H9 (cell line): ENCODE measurements around the gene SLX4IP. TPM values are rescaled to one million over a fixed set of nuclear protein-coding genes. Genes with fewer than 3 reads are reported as not detected.

ENCODE experiments used
- DNase-seq: peaks from one replicate; pipeline ENCODE4 v3.0.0-alpha.2; 2017
- H2AFZ ChIP-seq: one replicate; pipeline ENCODE4 v1.6.1; 2013; ENCODE audit warnings: mild to moderate bottlenecking, low read length, control low read depth, moderate library complexity
- H2AK5ac ChIP-seq: 2 replicates; pipeline ENCODE4 v1.6.1; 2013; ENCODE audit warnings: low read length, control low read depth, mixed read lengths; ENCODE audit not compliant: insufficient read length
- H2BK120ac ChIP-seq: one replicate; pipeline ENCODE4 v1.6.1; 2013; ENCODE audit warnings: low read depth, mild to moderate bottlenecking, low read length, control low read depth, inconsistent platforms; ENCODE audit not compliant: poor library complexity, severe bottlenecking
- H2BK12ac ChIP-seq: 2 replicates; pipeline ENCODE4 v1.6.1; 2013; ENCODE audit warnings: low read length, control low read depth, mixed read lengths, low read depth; ENCODE audit not compliant: insufficient read length
- H2BK15ac ChIP-seq: 2 replicates; pipeline ENCODE4 v1.6.1; 2013; ENCODE audit warnings: low read depth, low read length, control low read depth
- H2BK20ac ChIP-seq: one replicate; pipeline ENCODE4 v1.6.1; 2013; ENCODE audit warnings: low read depth, mild to moderate bottlenecking, low read length, control low read depth, inconsistent platforms; ENCODE audit not compliant: poor library complexity, severe bottlenecking
- H2BK5ac ChIP-seq: 2 replicates; pipeline ENCODE4 v1.6.1; 2013; ENCODE audit warnings: low read length, control low read depth, mixed read lengths; ENCODE audit not compliant: insufficient read length
- H3K14ac ChIP-seq: 2 replicates; pipeline ENCODE4 v1.6.1; 2013; ENCODE audit warnings: low read length, control low read depth; ENCODE audit not compliant: insufficient read depth
- H3K18ac ChIP-seq: 2 replicates; pipeline ENCODE4 v1.6.1; 2013; ENCODE audit warnings: low read depth, mild to moderate bottlenecking, mixed read lengths, low read length, control low read depth; ENCODE audit not compliant: insufficient read length
- H3K23ac ChIP-seq: 2 replicates; pipeline ENCODE4 v1.6.1; 2013; ENCODE audit warnings: low read length, control low read depth, mixed read lengths, low read depth; ENCODE audit not compliant: insufficient read length
- H3K23me2 ChIP-seq: 2 replicates; pipeline ENCODE4 v1.6.1; 2013; ENCODE audit warnings: low read depth, mild to moderate bottlenecking, mixed read lengths, low read length, control low read depth; ENCODE audit not compliant: insufficient read length, poor library complexity, severe bottlenecking
- H3K27ac ChIP-seq: 2 replicates; pipeline ENCODE4 v1.5.1; 2013; ENCODE audit warnings: low read length, control low read depth, mixed read lengths, low read depth; ENCODE audit not compliant: insufficient read length
- H3K27me3 ChIP-seq: 2 replicates; pipeline ENCODE4 v1.6.1; 2013; ENCODE audit warnings: low read length, control low read depth, inconsistent platforms; ENCODE audit not compliant: insufficient read depth
- H3K4ac ChIP-seq: 2 replicates; pipeline ENCODE4 v1.6.1; 2013; ENCODE audit warnings: low read depth, mild to moderate bottlenecking, control low read depth, inconsistent platforms, low read length, moderate library complexity
- H3K4me1 ChIP-seq: 2 replicates; pipeline ENCODE4 v1.6.1; 2013; ENCODE audit warnings: low read length, control low read depth, inconsistent platforms; ENCODE audit not compliant: insufficient read depth
- H3K4me2 ChIP-seq: 2 replicates; pipeline ENCODE4 v1.6.1; 2013; ENCODE audit warnings: low read length, control low read depth, mixed read lengths; ENCODE audit not compliant: insufficient read length, insufficient read depth
- H3K56ac ChIP-seq: 2 replicates; pipeline ENCODE4 v1.6.1; 2013; ENCODE audit warnings: low read depth, mild to moderate bottlenecking, mixed read lengths, low read length, control low read depth; ENCODE audit not compliant: insufficient read length
- H3K79me1 ChIP-seq: 2 replicates; pipeline ENCODE4 v1.6.1; 2013; ENCODE audit warnings: low read depth, mild to moderate bottlenecking, moderate library complexity, low read length, control low read depth, inconsistent platforms; ENCODE audit not compliant: insufficient read depth, poor library complexity, severe bottlenecking
- H3K79me2 ChIP-seq: 2 replicates; pipeline ENCODE4 v1.6.1; 2013; ENCODE audit warnings: low read length, control low read depth, inconsistent platforms; ENCODE audit not compliant: insufficient read depth
- H3K9ac ChIP-seq: 2 replicates; pipeline ENCODE4 v1.6.1; 2013; ENCODE audit warnings: low read length, control low read depth, mixed read lengths; ENCODE audit not compliant: insufficient read length; ENCODE audit errors: extremely low read depth
- H3K9me3 ChIP-seq: one replicate; pipeline ENCODE4 v1.6.1; 2013; ENCODE audit warnings: low read depth, low read length, inconsistent platforms; ENCODE audit not compliant: control insufficient read depth
- H3T11ph ChIP-seq: one replicate; pipeline ENCODE4 v1.6.1; 2013; ENCODE audit warnings: mild to moderate bottlenecking, low read length, control low read depth, inconsistent platforms
- H4K20me1 ChIP-seq: one replicate; pipeline ENCODE4 v1.6.1; 2013; ENCODE audit not compliant: control insufficient read depth, insufficient read length, insufficient read depth
- H4K5ac ChIP-seq: 2 replicates; pipeline ENCODE4 v1.6.1; 2013; ENCODE audit warnings: low read depth, mild to moderate bottlenecking, mixed read lengths, low read length, control low read depth; ENCODE audit not compliant: insufficient read length
- H4K8ac ChIP-seq: replicated peaks from 2 replicates; pipeline ENCODE4 v1.6.1; 2013; ENCODE audit warnings: low read length, control low read depth, mixed read lengths, low read depth; ENCODE audit not compliant: insufficient read length
- H4K91ac ChIP-seq: 2 replicates; pipeline ENCODE4 v1.6.1; 2013; ENCODE audit warnings: low read depth, mild to moderate bottlenecking, moderate library complexity, mixed read lengths, low read length, control low read depth; ENCODE audit not compliant: insufficient read length
- H3K27ac Mint-ChIP-seq, 3 experiments: 2 replicates in 2 of 3; 3 replicates in 1 of 3; pipeline ENCODE4 v1.8.0; 2020 to 2021; ENCODE audit warnings: mixed read lengths in 3 of 3, mild to moderate bottlenecking in 1 of 3, moderate library complexity in 1 of 3
- H3K27me3 Mint-ChIP-seq: 2 replicates; pipeline ENCODE4 v1.8.0; 2021; ENCODE audit warnings: low read depth, mild to moderate bottlenecking, moderate library complexity, mixed read lengths
- H3K36me3 Mint-ChIP-seq, 3 experiments: 2 replicates in 2 of 3; 3 replicates in 1 of 3; pipeline ENCODE4 v1.8.0; 2020 to 2021; ENCODE audit warnings: low read depth in 3 of 3, mixed read lengths in 3 of 3; ENCODE audit not compliant: insufficient read depth in 1 of 3
- H3K4me1 Mint-ChIP-seq, 2 experiments: 2 replicates each; pipeline ENCODE4 v1.8.0; 2020; ENCODE audit warnings: mixed read lengths in 2 of 2
- H3K4me3 Mint-ChIP-seq, 2 experiments: 2 replicates in 1 of 2; 3 replicates in 1 of 2; pipeline ENCODE4 v1.8.0; 2020 to 2021; ENCODE audit warnings: mild to moderate bottlenecking in 2 of 2, mixed read lengths in 2 of 2, moderate library complexity in 1 of 2
- H3K9me3 Mint-ChIP-seq, 2 experiments: 2 replicates in 1 of 2; 3 replicates in 1 of 2; pipeline ENCODE4 v1.8.0; 2020; ENCODE audit warnings: mild to moderate bottlenecking in 2 of 2, mixed read lengths in 2 of 2, moderate library complexity in 1 of 2
- WGBS: extraction: QIAGEN DNeasy Blood & Tissue Kit; methylation state at CpG from one replicate; pipeline ENCODE4 v1.1.7; 2013; ENCODE audit warnings: missing lambda C conversion rate, low lambda C conversion rate, mixed read lengths; ENCODE audit not compliant: insufficient read length; ENCODE audit errors: extremely low coverage; 5-methylcytosine and 5-hydroxymethylcytosine counted together
- total RNA-seq: library from RNA; stranded (reverse); gene quantifications from 2 replicates; pipeline ENCODE4 v1.2.1, GENCODE V29; 2021
- TF ChIP-seq, protein P1 (sequence below): fragments of 200-600 bp; sonication (generic); conservative IDR thresholded peaks from 3 replicates; pipeline ENCODE4 v1.8.0; 2021; ENCODE audit warnings: antibody characterized with exemption, mild to moderate bottlenecking

SLX4IP gene
- total RNA-seq, 1 experiment from 2014 or later, result 7.9 TPM

DNA sequence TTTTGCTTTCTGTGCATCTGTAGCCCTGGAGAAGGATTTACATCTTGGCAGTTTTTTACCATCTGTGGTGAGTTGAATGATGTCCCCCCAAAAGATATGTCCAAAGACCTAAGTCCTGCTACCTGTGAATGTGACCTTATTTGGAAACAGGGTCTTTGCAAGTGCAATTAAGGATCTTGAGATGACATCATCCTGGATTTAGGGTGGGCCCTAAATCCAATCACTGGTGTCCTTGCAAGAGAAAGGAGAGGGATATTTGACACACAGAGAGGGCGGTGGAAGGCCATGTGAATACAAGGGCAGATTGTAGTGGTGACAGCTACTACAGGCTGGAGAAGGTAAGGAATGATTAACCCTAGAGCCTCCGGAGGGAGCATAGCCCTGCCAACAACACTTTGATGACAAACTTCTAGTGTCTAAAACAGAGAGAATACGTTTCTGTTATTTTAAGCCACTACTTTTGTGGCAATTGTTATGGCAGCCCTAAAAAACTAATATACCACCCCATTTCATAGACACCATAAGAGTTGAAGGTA is 36.2 kb upstream of the SLX4IP start:
- Histone ChIP-seq H2BK12ac (no peak overlapping the region), H4K5ac (no peak overlapping the region), H4K8ac (no peak overlapping the region), H3K4ac (no peak overlapping the region), H3K14ac (no peak overlapping the region), H3T11ph (no peak overlapping the region), H3K27ac (no peak overlapping the region), H3K4me2 (no peak overlapping the region), H2AFZ (no peak overlapping the region), H4K20me1 (no peaks in the 10 kb centered on the region), H3K9me3 (no peaks in the 10 kb centered on the region), H3K27me3 (no peaks in the 10 kb centered on the region), H3K9ac (no peak overlapping the region), H3K79me1 (no peaks in the 10 kb centered on the region), H2BK120ac (no peak overlapping the region), H3K4me1 (no peaks in the 10 kb centered on the region), H2BK15ac (no peak overlapping the region), H3K18ac (no peak overlapping the region), H2BK20ac (no peak overlapping the region), H4K91ac (no peak overlapping the region), H3K23me2 (no peaks in the 10 kb centered on the region), H3K56ac (no peak overlapping the region), H2BK5ac (no peak overlapping the region), H2AK5ac (no peak overlapping the region), H3K23ac (no peak overlapping the region), H3K79me2 (no peaks in the 10 kb centered on the region)
- no peak overlapping the region for H3K27ac Mint-ChIP-seq
- peaks cover 7 to 8% of the 10 kb centered on the region in 2 experiments; a peak in 4 of 5 replicates for H3K9me3 Mint-ChIP-seq
- DNase-seq, result no peak
- H3K27me3 Mint-ChIP-seq, result no peaks in the 10 kb centered on the region; the same call in 1 of the 2 replicates
- TF ChIP-seq, protein P1, sequence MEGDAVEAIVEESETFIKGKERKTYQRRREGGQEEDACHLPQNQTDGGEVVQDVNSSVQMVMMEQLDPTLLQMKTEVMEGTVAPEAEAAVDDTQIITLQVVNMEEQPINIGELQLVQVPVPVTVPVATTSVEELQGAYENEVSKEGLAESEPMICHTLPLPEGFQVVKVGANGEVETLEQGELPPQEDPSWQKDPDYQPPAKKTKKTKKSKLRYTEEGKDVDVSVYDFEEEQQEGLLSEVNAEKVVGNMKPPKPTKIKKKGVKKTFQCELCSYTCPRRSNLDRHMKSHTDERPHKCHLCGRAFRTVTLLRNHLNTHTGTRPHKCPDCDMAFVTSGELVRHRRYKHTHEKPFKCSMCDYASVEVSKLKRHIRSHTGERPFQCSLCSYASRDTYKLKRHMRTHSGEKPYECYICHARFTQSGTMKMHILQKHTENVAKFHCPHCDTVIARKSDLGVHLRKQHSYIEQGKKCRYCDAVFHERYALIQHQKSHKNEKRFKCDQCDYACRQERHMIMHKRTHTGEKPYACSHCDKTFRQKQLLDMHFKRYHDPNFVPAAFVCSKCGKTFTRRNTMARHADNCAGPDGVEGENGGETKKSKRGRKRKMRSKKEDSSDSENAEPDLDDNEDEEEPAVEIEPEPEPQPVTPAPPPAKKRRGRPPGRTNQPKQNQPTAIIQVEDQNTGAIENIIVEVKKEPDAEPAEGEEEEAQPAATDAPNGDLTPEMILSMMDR, result no peak
- H3K4me3 Mint-ChIP-seq, result no peak overlapping the region
- no CpG with 5 or more reads among the region's 3 CpGs for WGBS
- no peaks in the 10 kb centered on the region for H3K4me1 Mint-ChIP-seq
- H3K36me3 Mint-ChIP-seq, result peaks cover 0 to 4% (median 0%) of the 10 kb centered on the region in 3 experiments; a peak in 1 of 7 replicates
